Measurements from ENCODE around the gene TCEAL4.
"Not testable (repeated sequence)": the region's sequence is repeated elsewhere in the genome, so short reads cannot be mapped to it uniquely, and the experiment has no call there.

DNA sequence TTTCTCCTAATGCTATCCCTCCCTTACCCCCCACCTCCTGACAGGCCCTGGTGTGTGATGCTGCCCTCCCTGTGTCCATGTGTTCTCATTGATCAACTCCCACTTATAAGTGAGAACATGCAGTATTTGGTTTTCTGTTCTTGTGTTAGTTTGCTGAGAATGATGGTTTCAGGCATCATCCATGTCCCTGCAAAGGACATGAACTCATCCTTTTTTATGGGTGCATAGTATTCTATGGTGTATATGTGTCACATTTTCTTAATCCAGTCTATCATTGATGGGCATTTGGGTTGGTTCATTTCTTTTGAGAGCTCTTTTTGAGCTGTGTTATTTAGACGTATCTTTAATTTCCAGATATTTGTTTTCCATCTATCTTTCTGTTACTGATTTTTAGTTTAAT lies 7.0 kb downstream of the TCEAL4 start:
- not testable (repeated sequence) for TF ChIP-seq EZH2phosphoT487 (IDR thresholded peaks at IDR 0.05; ENCODE audit: low read length); EZH2 (optimal IDR thresholded peaks at IDR 0.05; ENCODE audit: low read depth, low read length)
